H1 (cell line): ENCODE data around the gene TUBA3C. TPM values are rescaled to one million over a fixed set of nuclear protein-coding genes. Genes with fewer than 3 reads are reported as not detected.

Experiments used
- CTCF ChIA-PET: fragments of 300-600 bp; sonication (Branson Sonifier 250); formaldehyde crosslinking; loops from one replicate; lab custom pipeline; 2021; ENCODE audit not compliant: partially characterized antibody; lab: Charles Lee
- POLR2A ChIA-PET: fragments of 300-600 bp; sonication (Branson Sonifier 250); formaldehyde crosslinking; loops from one replicate; lab custom pipeline; 2021; ENCODE audit warnings: inconsistent platforms; ENCODE audit not compliant: partially characterized antibody; lab: Charles Lee
- DNase-seq, 2 experiments: peaks; one replicate each; pipeline versions ENCODE4 v3.0.0 to v3.0.0-alpha.2; 2010 to 2022; ENCODE audit warnings: low spot score in 2 of 2, low read depth in 1 of 2, mixed read lengths in 1 of 2
- FAIRE-seq: peaks from 2 replicates; lab custom pipeline; 2011; peaks lifted over from hg19 to GRCh38; lab: Jason Lieb, UNC
- H2AFZ ChIP-seq: 2 replicates; pipeline ENCODE4 v1.8.1; 2012; ENCODE audit warnings: low read length, inconsistent platforms
- H2AK5ac ChIP-seq: 2 replicates; pipeline ENCODE4 v1.6.1; 2013; ENCODE audit warnings: low read depth, low read length
- H2BK120ac ChIP-seq: replicated peaks from 2 replicates; pipeline ENCODE3; 2013; ENCODE audit warnings: low read depth, low read length, inconsistent platforms
- H2BK12ac ChIP-seq: 2 replicates; pipeline ENCODE4 v1.6.1; 2013; ENCODE audit warnings: low read depth, low read length
- H2BK15ac ChIP-seq: 2 replicates; pipeline ENCODE4 v1.6.1; 2013; ENCODE audit warnings: low read length
- H2BK20ac ChIP-seq: 2 replicates; pipeline ENCODE4 v1.6.1; 2013; ENCODE audit warnings: low read length
- H2BK5ac ChIP-seq: 2 replicates; pipeline ENCODE4 v1.6.1; 2013; ENCODE audit warnings: low read depth, low read length
- H3K14ac ChIP-seq: 2 replicates; pipeline ENCODE4 v1.6.1; 2013; ENCODE audit warnings: inconsistent platforms; ENCODE audit not compliant: insufficient read length
- H3K18ac ChIP-seq: 2 replicates; pipeline ENCODE4 v1.6.1; 2013; ENCODE audit warnings: low read length; ENCODE audit errors: extremely low read depth
- H3K23ac ChIP-seq: 2 replicates; pipeline ENCODE4 v1.6.1; 2013; ENCODE audit warnings: inconsistent platforms; ENCODE audit not compliant: insufficient read length
- H3K23me2 ChIP-seq: 2 replicates; pipeline ENCODE4 v1.6.1; 2013; ENCODE audit warnings: low read depth, low read length
- H3K27ac ChIP-seq: 2 replicates; pipeline ENCODE4 v1.6.1; 2011; ENCODE audit warnings: low read depth, low read length, inconsistent platforms
- H3K27me3 ChIP-seq, 4 experiments: replicated peaks in 1 of 4; 1 replicate in 1 of 4; 2 replicates in 3 of 4; pipeline versions ENCODE4 v1.6.1 to v1.8.1; 2011 to 2013; ENCODE audit warnings: low read length in 3 of 4, mild to moderate bottlenecking in 3 of 4, inconsistent platforms in 2 of 4, mixed read lengths in 2 of 4, moderate library complexity in 1 of 4; ENCODE audit not compliant: control insufficient read depth in 3 of 4, insufficient read depth in 3 of 4; ENCODE audit errors: extremely low read depth in 1 of 4
- H3K36me3 ChIP-seq, 4 experiments: 2 replicates each; pipeline versions ENCODE4 v1.6.1 to v1.8.1; 2011 to 2013; ENCODE audit warnings: mild to moderate bottlenecking in 4 of 4, low read length in 3 of 4, moderate library complexity in 2 of 4, control low read depth in 1 of 4, inconsistent platforms in 1 of 4; ENCODE audit not compliant: insufficient read depth in 4 of 4, control insufficient read depth in 2 of 4
- H3K4ac ChIP-seq: replicated peaks from 2 replicates; pipeline ENCODE3; 2013; ENCODE audit warnings: low read length, low read depth, mixed read lengths, inconsistent platforms; ENCODE audit not compliant: insufficient read length
- H3K4me1 ChIP-seq, 4 experiments: replicated peaks in 1 of 4; 1 replicate in 1 of 4; 2 replicates in 3 of 4; pipeline versions ENCODE4 v1.6.1 to v1.8.1; 2011 to 2013; ENCODE audit warnings: low read length in 3 of 4, inconsistent platforms in 2 of 4, mixed read lengths in 1 of 4; ENCODE audit not compliant: insufficient read depth in 4 of 4, control insufficient read depth in 3 of 4
- H3K4me2 ChIP-seq, 2 experiments: 2 replicates each; pipeline versions ENCODE4 v1.6.1 to v1.8.1; 2011 to 2013; ENCODE audit warnings: low read depth in 2 of 2, low read length in 2 of 2, control low read depth in 1 of 2, inconsistent platforms in 1 of 2, mild to moderate bottlenecking in 1 of 2; ENCODE audit not compliant: insufficient read depth in 1 of 2
- H3K4me3 ChIP-seq, 4 experiments: fragments of 200-600, 300-600 bp in 1 of 4; sonication (generic), shearing (Covaris generic), sonication (Bioruptor Twin) in 1 of 4; 2 replicates each; pipeline versions ENCODE4 v1.5.1 to v1.8.1; 2011 to 2016; ENCODE audit warnings: low read length in 4 of 4, low read depth in 3 of 4, control low read depth in 2 of 4, inconsistent platforms in 2 of 4, mild to moderate bottlenecking in 2 of 4, mixed read lengths in 1 of 4, moderate library complexity in 1 of 4; ENCODE audit not compliant: insufficient read depth in 2 of 4; ENCODE audit errors: extremely low read depth in 1 of 4
- H3K56ac ChIP-seq: replicated peaks from 2 replicates; pipeline ENCODE3; 2013; ENCODE audit warnings: low read depth, mild to moderate bottlenecking, mixed read lengths, low read length, inconsistent platforms; ENCODE audit not compliant: insufficient read length
- H3K79me1 ChIP-seq: 2 replicates; pipeline ENCODE4 v1.6.1; 2013; ENCODE audit warnings: low read depth, low read length, control low read depth
- H3K79me2 ChIP-seq, 2 experiments: 2 replicates each; pipeline versions ENCODE4 v1.6.1 to v1.8.1; 2012 to 2013; ENCODE audit warnings: low read length in 2 of 2, mild to moderate bottlenecking in 2 of 2, inconsistent platforms in 1 of 2; ENCODE audit not compliant: insufficient read depth in 2 of 2, control insufficient read depth in 1 of 2
- H3K9ac ChIP-seq, 4 experiments: replicated peaks in 1 of 4; 1 replicate in 1 of 4; 2 replicates in 3 of 4; pipeline versions ENCODE4 v1.6.1 to v1.8.1; 2011 to 2013; ENCODE audit warnings: low read depth in 3 of 4, low read length in 3 of 4, control low read depth in 2 of 4, mild to moderate bottlenecking in 2 of 4, moderate library complexity in 2 of 4, inconsistent platforms in 1 of 4; ENCODE audit errors: extremely low read depth in 1 of 4
- H3K9me3 ChIP-seq, 2 experiments: 2 replicates each; pipeline versions ENCODE4 v1.6.1 to v1.8.1; 2012 to 2013; ENCODE audit warnings: mild to moderate bottlenecking in 2 of 2, moderate library complexity in 2 of 2, control low read depth in 1 of 2, inconsistent platforms in 1 of 2, low read depth in 1 of 2, low read length in 1 of 2, mixed read lengths in 1 of 2; ENCODE audit not compliant: insufficient read depth in 2 of 2
- H4K20me1 ChIP-seq, 2 experiments: replicated peaks in 1 of 2; 2 replicates each; pipeline versions ENCODE3 to v1.8.1; 2011 to 2013; ENCODE audit warnings: inconsistent platforms in 2 of 2, low read length in 2 of 2, mild to moderate bottlenecking in 1 of 2; ENCODE audit not compliant: insufficient read depth in 2 of 2, control insufficient read depth in 1 of 2
- H4K5ac ChIP-seq: 2 replicates; pipeline ENCODE4 v1.6.1; 2013; ENCODE audit warnings: low read length, low read depth, mixed read lengths, inconsistent platforms; ENCODE audit not compliant: insufficient read length
- H4K8ac ChIP-seq: 2 replicates; pipeline ENCODE4 v1.8.0; 2013; ENCODE audit warnings: mild to moderate bottlenecking, moderate library complexity, low read length, inconsistent platforms; ENCODE audit not compliant: insufficient read depth; ENCODE audit errors: extremely low read depth
- H4K91ac ChIP-seq: replicated peaks from 2 replicates; pipeline ENCODE3; 2013; ENCODE audit warnings: low read length, mixed read lengths, inconsistent platforms; ENCODE audit not compliant: insufficient read length
- BRCA1 ChIP-seq: IDR thresholded peaks from 2 replicates; pipeline ENCODE4 v1.6.1; 2012; ENCODE audit warnings: low read depth, low read length, improper control_type of control experiment
- FOSL1 ChIP-seq: IDR thresholded peaks from 2 replicates; pipeline ENCODE4 v1.6.1; 2011; ENCODE audit warnings: mild to moderate bottlenecking, low read depth, low read length, moderate library complexity; ENCODE audit not compliant: insufficient read depth
- KDM4A ChIP-seq: IDR thresholded peaks from one replicate; pipeline ENCODE4 v1.7.1; 2012; ENCODE audit warnings: low read depth, mild to moderate bottlenecking, moderate library complexity, low read length, inconsistent platforms; ENCODE audit not compliant: severe bottlenecking
- RFX5 ChIP-seq: IDR thresholded peaks from 2 replicates; pipeline ENCODE4 v1.6.1; 2011; ENCODE audit warnings: low read depth, low read length, improper control_type of control experiment, borderline replicate concordance
- WGBS, 2 experiments: shearing (Covaris generic) in 1 of 2; methylation state at CpG; one replicate each; pipeline versions ENCODE4 v1.1.6 to v1.1.7; 2013 to 2015; ENCODE audit warnings: low lambda C conversion rate in 2 of 2, mixed read lengths in 2 of 2, inconsistent platforms in 1 of 2, low coverage in 1 of 2, missing lambda C conversion rate in 1 of 2; ENCODE audit not compliant: insufficient replicate concordance in 2 of 2, insufficient coverage in 1 of 2, insufficient read length in 1 of 2; ENCODE audit errors: extremely low coverage in 1 of 2, missing lambda C conversion rate in 1 of 2; 5-methylcytosine and 5-hydroxymethylcytosine counted together
- polyA plus RNA-seq, 7 experiments: library from polyadenylated mRNA; depleted of rRNA in 3 of 7; stranded (reverse) in 5 of 7; unstranded in 2 of 7; fragments of >200 nt in 5 of 7; fragments of 200-250 nt in 2 of 7; gene quantifications; 1 replicate in 5 of 7; 2 replicates in 1 of 7; 4 replicates in 1 of 7; pipeline versions ENCODE4 v1.2.1 to v1.2.3, GENCODE V29; 2011 to 2013; ENCODE audit warnings: missing spikeins in 2 of 7, mixed read lengths in 2 of 7
- total RNA-seq: library from RNA; stranded (reverse); fragmentation: NEBNext Ultra II Directional; extraction: Animal tissue kit (Norgen Biotek cat#: 25700); gene quantifications from 2 replicates; pipeline ENCODE4 v1.2.1, GENCODE V29; 2021

TUBA3C gene
- total and polyA plus RNA-seq, 2 of the 8 experiments (the other 6 are each of a cell fraction or from before 2014, with no cell fraction given) = not detected

DNA sequence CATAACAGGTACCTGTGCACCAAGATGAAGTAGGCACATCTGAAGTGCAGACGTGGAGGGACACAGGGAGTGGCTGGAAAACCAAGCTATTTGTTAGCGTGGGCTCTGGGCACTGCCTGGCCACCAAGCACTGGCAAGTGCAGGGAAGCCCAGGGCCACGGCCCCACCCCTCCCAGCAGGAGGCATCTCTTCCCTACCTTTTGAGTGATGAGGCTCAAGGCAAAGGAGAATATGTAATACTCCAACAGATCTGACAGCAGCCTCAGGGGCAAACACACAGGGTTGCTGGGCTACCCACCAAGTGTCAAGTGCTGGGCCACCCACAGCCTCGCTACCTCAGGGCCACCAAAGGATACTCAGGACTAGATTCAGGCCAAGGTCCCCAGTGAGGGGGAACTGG lies 11.6 kb downstream of the TUBA3C start:
- Histone ChIP-seq H2BK15ac (no peak overlapping the region), H3K79me1 (no peaks in the 10 kb centered on the region), H2AFZ (no peak overlapping the region), H3K14ac (no peak overlapping the region), H2AK5ac (no peak overlapping the region), H3K9ac (no peak overlapping the region), H4K5ac (no peak overlapping the region), H3K27ac (no peak overlapping the region), H3K4me1 (no peaks in the 10 kb centered on the region), H4K91ac (no peak overlapping the region), H3K4me2 (no peak overlapping the region), H3K4ac (no peak overlapping the region), H3K79me2 (no peaks in the 10 kb centered on the region), H3K23me2 (no peaks in the 10 kb centered on the region), H4K8ac (no peak overlapping the region), H4K20me1 (no peaks in the 10 kb centered on the region), H2BK5ac (no peak overlapping the region), H3K18ac (no peak overlapping the region), H3K36me3 (no peaks in the 10 kb centered on the region), H3K56ac (no peak overlapping the region), H2BK20ac (no peak overlapping the region), H3K27me3 (no peaks in the 10 kb centered on the region), H3K4me3 (no peak overlapping the region), H2BK12ac (no peak overlapping the region), H2BK120ac (no peak overlapping the region), H3K23ac (no peak overlapping the region), H3K9me3 (peaks cover 68 to 94% of the 10 kb centered on the region in 2 experiments)
- ChIA-PET POLR2A (no interaction called here), CTCF (no interaction called here)
- DNase-seq (no peak), FAIRE-seq (no peak)
- WGBS, 2 experiments = 63% methylated on average over 4 of the region's 4 CpGs; no CpG with 5 or more reads in 1 of the 2 experiments
- no peak for TF ChIP-seq BRCA1
- TF ChIP-seq FOSL1 = no peak
- no peak for TF ChIP-seq KDM4A
- TF ChIP-seq RFX5 = no peak
